GM23338 (cell line): ENCODE results near the gene ANKH. TPM values are rescaled to one million over a fixed set of nuclear protein-coding genes. Genes with fewer than 3 reads are reported as not detected.

Experiments
- ATAC-seq: fragments of 200-7000 bp; cut with Tn5 transposase; 3 replicates; pipeline ENCODE4 v1.9.1; 2020
- DNase-seq: peaks from one replicate; pipeline ENCODE4 v3.0.0-alpha.2; 2015; ENCODE audit warnings: low spot score
- H2AFZ ChIP-seq: fragments of 200-600 bp; sonication (generic); 2 replicates; pipeline ENCODE4 v1.8.0; 2016; ENCODE audit warnings: antibody characterized with exemption, mild to moderate bottlenecking, moderate library complexity
- H3F3A ChIP-seq: fragments of 200-600 bp; sonication (generic); replicated peaks from 2 replicates; pipeline ENCODE4 v1.8.0; 2017; ENCODE audit warnings: antibody characterized with exemption, mixed run types, low read depth
- H3K27ac ChIP-seq: fragments of 200-600 bp; sonication (generic); 2 replicates; pipeline ENCODE4 v1.6.1; 2016; ENCODE audit warnings: low read depth
- H3K27me3 ChIP-seq: fragments of 200-600 bp; sonication (generic); 2 replicates; pipeline ENCODE4 v1.8.0; 2016; ENCODE audit warnings: mild to moderate bottlenecking, mixed run types, moderate library complexity; ENCODE audit not compliant: insufficient read depth
- H3K36me3 ChIP-seq: fragments of 200-600 bp; sonication (generic); 2 replicates; pipeline ENCODE4 v1.8.0; 2016; ENCODE audit warnings: mild to moderate bottlenecking; ENCODE audit not compliant: insufficient read depth
- H3K4me1 ChIP-seq: fragments of 200-600 bp; sonication (generic); 2 replicates; pipeline ENCODE4 v1.8.0; 2016; ENCODE audit warnings: mild to moderate bottlenecking, moderate library complexity; ENCODE audit not compliant: insufficient read depth
- H3K4me2 ChIP-seq: fragments of 200-600 bp; sonication (generic); 2 replicates; pipeline ENCODE4 v1.7.1; 2017; ENCODE audit warnings: mixed run types
- H3K4me3 ChIP-seq: fragments of 200-600 bp; sonication (generic); 2 replicates; pipeline ENCODE4 v1.6.1; 2016; ENCODE audit warnings: mixed run types
- H3K79me2 ChIP-seq: fragments of 200-600 bp; sonication (generic); replicated peaks from 2 replicates; pipeline ENCODE4 v1.8.0; 2017; ENCODE audit warnings: mild to moderate bottlenecking; ENCODE audit not compliant: insufficient read depth
- H3K9me2 ChIP-seq: fragments of 200-600 bp; sonication (generic); 2 replicates; pipeline ENCODE4 v1.8.0; 2017; ENCODE audit not compliant: insufficient read depth
- H4K20me1 ChIP-seq: fragments of 200-600 bp; sonication (generic); replicated peaks from 2 replicates; pipeline ENCODE4 v1.8.0; 2017; ENCODE audit warnings: mild to moderate bottlenecking; ENCODE audit not compliant: insufficient read depth
- H3K27ac Mint-ChIP-seq: 2 replicates; pipeline ENCODE4 v1.8.0; 2020; ENCODE audit warnings: inconsistent platforms, mild to moderate bottlenecking, moderate library complexity, mixed read lengths
- H3K27me3 Mint-ChIP-seq: 3 replicates; pipeline ENCODE4 v1.8.0; 2022; ENCODE audit warnings: low read depth, mild to moderate bottlenecking, moderate library complexity, mixed read lengths, inconsistent platforms; ENCODE audit not compliant: insufficient read depth, poor library complexity
- H3K36me3 Mint-ChIP-seq: 3 replicates; pipeline ENCODE4 v1.8.0; 2021; ENCODE audit warnings: low read depth, mild to moderate bottlenecking, inconsistent platforms, moderate library complexity, mixed read lengths
- H3K4me1 Mint-ChIP-seq: 3 replicates; pipeline ENCODE4 v1.8.0; 2020; ENCODE audit warnings: mild to moderate bottlenecking, inconsistent platforms, mixed read lengths
- H3K4me3 Mint-ChIP-seq: 3 replicates; pipeline ENCODE4 v1.8.0; 2021; ENCODE audit warnings: moderate library complexity, mild to moderate bottlenecking, inconsistent platforms, mixed read lengths
- H3K9me3 Mint-ChIP-seq: 3 replicates; pipeline ENCODE4 v1.8.0; 2020; ENCODE audit warnings: moderate library complexity, mild to moderate bottlenecking, inconsistent platforms, mixed read lengths
- CREB1 ChIP-seq: fragments of 250-450 bp; sonication (Bioruptor Pico); IDR thresholded peaks from 2 replicates; pipeline ENCODE4 v1.5.0; 2020; ENCODE audit warnings: low read depth, mild to moderate bottlenecking, moderate library complexity
- ETS1 ChIP-seq: IDR thresholded peaks from 2 replicates; pipeline ENCODE4 v1.6.1; 2016; ENCODE audit warnings: antibody characterized with exemption
- EZH2 ChIP-seq: fragments of 200-600 bp; sonication (generic); IDR thresholded peaks from one replicate; pipeline ENCODE4 v1.8.0; 2017; ENCODE audit warnings: antibody characterized with exemption, mild to moderate bottlenecking, low read depth; ENCODE audit not compliant: unreplicated experiment
- EZH2phosphoT487 ChIP-seq: fragments of 200-600 bp; sonication (generic); IDR thresholded peaks from one replicate; pipeline ENCODE4 v1.8.1; 2018; ENCODE audit warnings: antibody characterized with exemption; ENCODE audit not compliant: unreplicated experiment
- JUNB ChIP-seq: IDR thresholded peaks from one replicate; pipeline ENCODE4 v1.6.1; 2016; ENCODE audit warnings: antibody characterized with exemption; ENCODE audit not compliant: unreplicated experiment
- NANOG ChIP-seq: IDR thresholded peaks from 2 replicates; pipeline ENCODE4 v1.6.1; 2016; ENCODE audit warnings: antibody characterized with exemption, borderline replicate concordance
- POLR2AphosphoS5 ChIP-seq: IDR thresholded peaks from 2 replicates; pipeline ENCODE4 v1.6.1; 2016; ENCODE audit warnings: antibody characterized with exemption, low read depth
- REST ChIP-seq: IDR thresholded peaks from one replicate; pipeline ENCODE4 v1.6.1; 2018; ENCODE audit warnings: antibody characterized with exemption; ENCODE audit not compliant: unreplicated experiment
- STAT1 ChIP-seq: IDR thresholded peaks from one replicate; pipeline ENCODE4 v1.6.1; 2016; ENCODE audit warnings: antibody characterized with exemption; ENCODE audit not compliant: unreplicated experiment
- ZNF114 ChIP-seq: fragments of 250-450 bp; sonication (Bioruptor Pico); IDR thresholded peaks from 2 replicates; pipeline ENCODE4 v1.5.0; 2020; ENCODE audit warnings: mild to moderate bottlenecking, moderate library complexity
- ZNF331 ChIP-seq: fragments of 250-450 bp; sonication (Bioruptor Pico); IDR thresholded peaks from 2 replicates; pipeline ENCODE4 v1.5.0; 2020; ENCODE audit warnings: low read depth, mild to moderate bottlenecking, moderate library complexity
- ZNF462 ChIP-seq: fragments of 250-450 bp; sonication (Bioruptor Pico); IDR thresholded peaks from 2 replicates; pipeline ENCODE4 v1.5.0; 2020; ENCODE audit warnings: mild to moderate bottlenecking, moderate library complexity
- polyA plus RNA-seq: library from polyadenylated mRNA; unstranded; fragments of >200 nt; fragmentation: Nextera tagmentation; extraction: Ambion mirVana; gene quantifications from 2 replicates; pipeline ENCODE4 v1.2.1, GENCODE V29; 2016
- total RNA-seq: library from RNA; depleted of rRNA; stranded (reverse); fragments of >200 nt; shearing (Covaris generic); gene quantifications from 2 replicates; pipeline ENCODE4 v1.2.3, GENCODE V29; 2014
- TF ChIP-seq, protein P1 (sequence below), 2 experiments: fragments of 200-600 bp in 1 of 2; sonication (generic) in 1 of 2; conservative IDR thresholded peaks; 2 replicates each; pipeline versions ENCODE4 v1.5.1 to v1.6.1; 2016 to 2017; ENCODE audit warnings: antibody characterized with exemption in 2 of 2, low read depth in 2 of 2, mild to moderate bottlenecking in 2 of 2, moderate library complexity in 1 of 2

Gene ANKH
- total and polyA plus RNA-seq, 2 experiments from 2014 or later = 5.0 to 6.1 TPM

- Mint-ChIP-seq H3K4me3 (no peak overlapping the region), H3K9me3 (no peaks in the 10 kb centered on the region), H3K4me1 (peaks cover 20% of the 10 kb centered on the region), H3K27ac (peak overlapping the region; percentile 91; the same call in 1 of the 2 replicates), H3K36me3 (peaks cover 50% of the 10 kb centered on the region), H3K27me3 (peaks cover 2% of the 10 kb centered on the region)
- H3K27ac ChIP-seq = no peak overlapping the region
- no peak for ATAC-seq
- H4K20me1 ChIP-seq = peaks cover 3% of the 10 kb centered on the region; the same call in 1 of the 2 replicates
- peaks cover 21% of the 10 kb centered on the region; the same call in 1 of the 2 replicates for H3K36me3 ChIP-seq
- H3K4me2 ChIP-seq = no peak overlapping the region; the same call in 1 of the 2 replicates
- H3K4me1 ChIP-seq = peaks cover 15% of the 10 kb centered on the region
- H3F3A ChIP-seq = no peaks in the 10 kb centered on the region
- H3K27me3 ChIP-seq = no peaks in the 10 kb centered on the region
- TF ChIP-seq ETS1 = no peak
- TF ChIP-seq POLR2AphosphoS5 = no peak
- TF ChIP-seq NANOG = no peak
- no peak for TF ChIP-seq ZNF331 (CRISPR knock-in tag)
- TF ChIP-seq STAT1 = no peak
- TF ChIP-seq REST = no peak
- TF ChIP-seq EZH2phosphoT487 = no peak
- TF ChIP-seq, protein P1, sequence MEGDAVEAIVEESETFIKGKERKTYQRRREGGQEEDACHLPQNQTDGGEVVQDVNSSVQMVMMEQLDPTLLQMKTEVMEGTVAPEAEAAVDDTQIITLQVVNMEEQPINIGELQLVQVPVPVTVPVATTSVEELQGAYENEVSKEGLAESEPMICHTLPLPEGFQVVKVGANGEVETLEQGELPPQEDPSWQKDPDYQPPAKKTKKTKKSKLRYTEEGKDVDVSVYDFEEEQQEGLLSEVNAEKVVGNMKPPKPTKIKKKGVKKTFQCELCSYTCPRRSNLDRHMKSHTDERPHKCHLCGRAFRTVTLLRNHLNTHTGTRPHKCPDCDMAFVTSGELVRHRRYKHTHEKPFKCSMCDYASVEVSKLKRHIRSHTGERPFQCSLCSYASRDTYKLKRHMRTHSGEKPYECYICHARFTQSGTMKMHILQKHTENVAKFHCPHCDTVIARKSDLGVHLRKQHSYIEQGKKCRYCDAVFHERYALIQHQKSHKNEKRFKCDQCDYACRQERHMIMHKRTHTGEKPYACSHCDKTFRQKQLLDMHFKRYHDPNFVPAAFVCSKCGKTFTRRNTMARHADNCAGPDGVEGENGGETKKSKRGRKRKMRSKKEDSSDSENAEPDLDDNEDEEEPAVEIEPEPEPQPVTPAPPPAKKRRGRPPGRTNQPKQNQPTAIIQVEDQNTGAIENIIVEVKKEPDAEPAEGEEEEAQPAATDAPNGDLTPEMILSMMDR (conservative IDR thresholded peaks at IDR 0.05; ENCODE audit: low read depth in 2 of 2) = no peak
- TF ChIP-seq EZH2 = no peak
- TF ChIP-seq JUNB = no peak
- TF ChIP-seq ZNF462 = no peak
- no peak for TF ChIP-seq CREB1
- TF ChIP-seq ZNF114 (CRISPR knock-in tag) = no peak
- H3K79me2 ChIP-seq = no peaks in the 10 kb centered on the region; the same call in 1 of the 2 replicates
- H2AFZ ChIP-seq = no peak overlapping the region
- no peak overlapping the region for H3K4me3 ChIP-seq
- no peak for DNase-seq
- H3K9me2 ChIP-seq = 0 out of 2 replicates have a peak, but pooled peaks cover 5% of the 10 kb centered on the region
These were observed 176.4 kb downstream of the ANKH start for GRCh38 chr5:14695152-14695551.
